Measurements from ENCODE around the gene CTNNA3. TPM values are rescaled to one million over a fixed set of nuclear protein-coding genes. Genes with fewer than 3 reads are reported as not detected.

CTNNA3 gene
- polyA plus RNA-seq, 1 donor from 2014 or later = 0.14 TPM

DNA sequence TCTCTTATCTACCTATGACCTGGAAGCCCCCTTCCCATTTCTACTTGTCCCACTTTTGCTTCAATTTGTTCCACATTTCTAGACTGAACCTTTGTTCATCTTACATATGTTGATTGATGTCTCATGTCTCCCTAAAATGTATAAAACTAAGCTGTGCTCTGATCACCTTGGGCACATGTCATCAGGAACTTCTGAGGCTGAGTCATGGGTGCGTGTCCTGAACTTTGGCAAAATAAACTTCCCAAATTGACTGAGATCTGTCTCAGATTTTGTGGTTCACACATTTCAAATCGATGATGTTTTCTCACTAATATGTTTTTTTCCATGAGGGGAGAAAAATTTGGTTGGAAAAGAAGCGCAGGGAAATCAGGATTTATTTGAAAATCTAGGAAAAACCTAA lies 1176.4 kb downstream of the CTNNA3 start:
- no peaks in the 10 kb centered on the region for H3K36me3 ChIP-seq (ENCODE audit: insufficient read depth, low read length)
- no peak overlapping the region for H3K9ac ChIP-seq (ENCODE audit: low read length)
- H3F3A ChIP-seq (ENCODE audit: insufficient read depth, low read length, poor library complexity, severe bottlenecking) = no peaks in the 10 kb centered on the region
- no peak overlapping the region for H3K4me3 ChIP-seq (ENCODE audit: low read length)
- no peaks in the 10 kb centered on the region for H4K20me1 ChIP-seq (ENCODE audit: insufficient read depth)
- H3K27ac ChIP-seq (ENCODE audit: low read length) = no peak overlapping the region
- no peak for TF ChIP-seq SMC3 (conservative IDR thresholded peaks at IDR 0.05; ENCODE audit: poor library complexity)
- TF ChIP-seq POLR2AphosphoS5 (IDR thresholded peaks at IDR 0.05) = no peak
- no peak for TF ChIP-seq RAD21 (conservative IDR thresholded peaks at IDR 0.05)
- TF ChIP-seq CTCF (IDR thresholded peaks at IDR 0.05; ENCODE audit: poor library complexity, severe bottlenecking) = no peak
- TF ChIP-seq, protein P1, sequence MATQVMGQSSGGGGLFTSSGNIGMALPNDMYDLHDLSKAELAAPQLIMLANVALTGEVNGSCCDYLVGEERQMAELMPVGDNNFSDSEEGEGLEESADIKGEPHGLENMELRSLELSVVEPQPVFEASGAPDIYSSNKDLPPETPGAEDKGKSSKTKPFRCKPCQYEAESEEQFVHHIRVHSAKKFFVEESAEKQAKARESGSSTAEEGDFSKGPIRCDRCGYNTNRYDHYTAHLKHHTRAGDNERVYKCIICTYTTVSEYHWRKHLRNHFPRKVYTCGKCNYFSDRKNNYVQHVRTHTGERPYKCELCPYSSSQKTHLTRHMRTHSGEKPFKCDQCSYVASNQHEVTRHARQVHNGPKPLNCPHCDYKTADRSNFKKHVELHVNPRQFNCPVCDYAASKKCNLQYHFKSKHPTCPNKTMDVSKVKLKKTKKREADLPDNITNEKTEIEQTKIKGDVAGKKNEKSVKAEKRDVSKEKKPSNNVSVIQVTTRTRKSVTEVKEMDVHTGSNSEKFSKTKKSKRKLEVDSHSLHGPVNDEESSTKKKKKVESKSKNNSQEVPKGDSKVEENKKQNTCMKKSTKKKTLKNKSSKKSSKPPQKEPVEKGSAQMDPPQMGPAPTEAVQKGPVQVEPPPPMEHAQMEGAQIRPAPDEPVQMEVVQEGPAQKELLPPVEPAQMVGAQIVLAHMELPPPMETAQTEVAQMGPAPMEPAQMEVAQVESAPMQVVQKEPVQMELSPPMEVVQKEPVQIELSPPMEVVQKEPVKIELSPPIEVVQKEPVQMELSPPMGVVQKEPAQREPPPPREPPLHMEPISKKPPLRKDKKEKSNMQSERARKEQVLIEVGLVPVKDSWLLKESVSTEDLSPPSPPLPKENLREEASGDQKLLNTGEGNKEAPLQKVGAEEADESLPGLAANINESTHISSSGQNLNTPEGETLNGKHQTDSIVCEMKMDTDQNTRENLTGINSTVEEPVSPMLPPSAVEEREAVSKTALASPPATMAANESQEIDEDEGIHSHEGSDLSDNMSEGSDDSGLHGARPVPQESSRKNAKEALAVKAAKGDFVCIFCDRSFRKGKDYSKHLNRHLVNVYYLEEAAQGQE (IDR thresholded peaks at IDR 0.05; ENCODE audit: borderline replicate concordance) = no peak
- TF ChIP-seq EP300 (conservative IDR thresholded peaks at IDR 0.05; ENCODE audit: poor library complexity, severe bottlenecking) = no peak
- no peak for TF ChIP-seq MXI1 (conservative IDR thresholded peaks at IDR 0.05; ENCODE audit: poor library complexity, severe bottlenecking)
- TF ChIP-seq TAF1 (IDR thresholded peaks at IDR 0.05; ENCODE audit: low read depth) = no peak
- TF ChIP-seq EZH2 (IDR thresholded peaks at IDR 0.05; ENCODE audit: borderline replicate concordance, insufficient read depth, low read length, poor library complexity, severe bottlenecking) = no peak
- H2AFZ ChIP-seq (ENCODE audit: low read depth, low read length) = no peak overlapping the region
- no peak overlapping the region for H3K4me2 ChIP-seq (ENCODE audit: low read length)
- H3K9me3 ChIP-seq (ENCODE audit: low read length) = no peaks in the 10 kb centered on the region
- H3K9me2 ChIP-seq (ENCODE audit: insufficient read depth, low read length) = no peaks in the 10 kb centered on the region
- no peaks in the 10 kb centered on the region for H3K27me3 ChIP-seq (ENCODE audit: insufficient read depth, low read depth, low read length)
- no peaks in the 10 kb centered on the region for H3K79me2 ChIP-seq (replicated peaks; ENCODE audit: insufficient read depth, low read length)

DNA sequence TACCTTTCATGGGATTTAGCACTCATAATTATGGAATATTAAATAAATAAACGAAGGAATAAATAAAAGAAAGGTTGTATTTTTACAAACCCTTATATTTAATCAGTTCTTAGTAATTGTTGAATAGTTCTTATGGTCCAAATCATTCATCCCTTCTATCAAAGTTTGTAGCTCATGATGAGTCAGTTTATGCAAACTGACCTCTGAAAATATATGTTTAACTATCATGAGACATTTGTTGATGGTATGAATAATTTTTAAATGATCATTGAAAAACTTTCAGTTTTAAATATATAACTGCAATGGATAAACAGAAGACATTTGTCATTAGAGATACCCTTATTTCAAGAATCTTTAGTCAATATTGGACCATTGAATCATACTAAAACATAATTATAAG lies 1181.3 kb downstream of the CTNNA3 start:
- Histone ChIP-seq H3F3A (ENCODE audit: insufficient read depth, low read length, poor library complexity, severe bottlenecking) (no peaks in the 10 kb centered on the region), H3K27me3 (ENCODE audit: insufficient read depth, low read depth, low read length) (no peaks in the 10 kb centered on the region), H3K36me3 (ENCODE audit: insufficient read depth, low read length) (no peaks in the 10 kb centered on the region), H4K20me1 (ENCODE audit: insufficient read depth) (no peaks in the 10 kb centered on the region), H2AFZ (ENCODE audit: low read depth, low read length) (no peak overlapping the region), H3K27ac (ENCODE audit: low read length) (no peak overlapping the region), H3K9ac (ENCODE audit: low read length) (no peak overlapping the region), H3K4me2 (ENCODE audit: low read length) (no peak overlapping the region), H3K4me3 (ENCODE audit: low read length) (no peak overlapping the region), H3K79me2 (replicated peaks; ENCODE audit: insufficient read depth, low read length) (no peaks in the 10 kb centered on the region), H3K9me3 (ENCODE audit: low read length) (no peaks in the 10 kb centered on the region), H3K9me2 (ENCODE audit: insufficient read depth, low read length) (no peaks in the 10 kb centered on the region)
- TF ChIP-seq EP300 (conservative IDR thresholded peaks at IDR 0.05; ENCODE audit: poor library complexity, severe bottlenecking) = no peak

DNA sequence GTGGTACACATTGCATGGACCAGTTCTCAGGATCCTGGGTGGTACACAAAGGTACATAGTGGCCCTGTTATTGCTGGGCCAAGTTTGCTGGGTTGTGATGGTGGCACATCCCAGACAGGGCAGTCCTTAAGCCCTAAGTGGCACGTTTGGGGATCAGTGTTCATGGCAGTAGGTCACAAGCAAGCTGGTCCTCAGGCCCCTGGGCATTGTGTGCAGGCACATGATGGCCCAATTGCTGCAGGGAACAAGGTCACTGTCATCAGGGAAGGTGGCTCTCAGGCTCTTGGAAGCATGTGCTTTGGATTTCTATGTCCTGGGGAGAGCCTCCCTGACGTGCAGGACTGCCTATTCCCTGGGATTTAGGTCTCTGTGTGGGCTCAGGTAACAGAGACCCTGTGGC lies 1182.5 kb downstream of the CTNNA3 start:
- H3K36me3 ChIP-seq (ENCODE audit: insufficient read depth, low read length) = no peaks in the 10 kb centered on the region
- no peaks in the 10 kb centered on the region for H3K9me3 ChIP-seq (ENCODE audit: low read length)
- H3F3A ChIP-seq (ENCODE audit: insufficient read depth, low read length, poor library complexity, severe bottlenecking) = no peaks in the 10 kb centered on the region
- H3K27ac ChIP-seq (ENCODE audit: low read length) = no peak overlapping the region
- no peaks in the 10 kb centered on the region for H4K20me1 ChIP-seq (ENCODE audit: insufficient read depth)
- no peaks in the 10 kb centered on the region for H3K27me3 ChIP-seq (ENCODE audit: insufficient read depth, low read depth, low read length)
- H2AFZ ChIP-seq (ENCODE audit: low read depth, low read length) = no peak overlapping the region
- H3K79me2 ChIP-seq (replicated peaks; ENCODE audit: insufficient read depth, low read length) = no peaks in the 10 kb centered on the region
- no peak overlapping the region for H3K4me3 ChIP-seq (ENCODE audit: low read length)
- TF ChIP-seq, protein P1 (IDR thresholded peaks at IDR 0.05; ENCODE audit: borderline replicate concordance) = no peak
- TF ChIP-seq CTCF (IDR thresholded peaks at IDR 0.05; ENCODE audit: poor library complexity, severe bottlenecking) (no peak), EP300 (conservative IDR thresholded peaks at IDR 0.05; ENCODE audit: poor library complexity, severe bottlenecking) (no peak), MXI1 (conservative IDR thresholded peaks at IDR 0.05; ENCODE audit: poor library complexity, severe bottlenecking) (no peak), EZH2 (IDR thresholded peaks at IDR 0.05; ENCODE audit: borderline replicate concordance, insufficient read depth, low read length, poor library complexity, severe bottlenecking) (no peak), RAD21 (conservative IDR thresholded peaks at IDR 0.05) (no peak), SMC3 (conservative IDR thresholded peaks at IDR 0.05; ENCODE audit: poor library complexity) (no peak), TAF1 (IDR thresholded peaks at IDR 0.05; ENCODE audit: low read depth) (no peak)
- H3K4me2 ChIP-seq (ENCODE audit: low read length) = no peak overlapping the region
- no peaks in the 10 kb centered on the region for H3K9me2 ChIP-seq (ENCODE audit: insufficient read depth, low read length)
- no peak overlapping the region for H3K9ac ChIP-seq (ENCODE audit: low read length)
